Spleen (tissue), 7 donors: ENCODE results near the gene SLX4.

Experiments
- POLR2AphosphoS5 ChIP-seq, 3 donors: sonication (generic); formaldehyde crosslinking; IDR thresholded peaks; one replicate each; pipeline ENCODE4 v1.5.1; 2017; ENCODE audit warnings: antibody characterized with exemption in 3 of 3
- TF ChIP-seq, protein P1 (sequence below), 11 experiments: fragments of 200-600 bp in 7 of 11; fragments of 450-650 bp in 4 of 11; sonication (generic) in 4 of 11; IDR thresholded peaks in 8 of 11; conservative IDR thresholded peaks in 3 of 11; 1 replicate in 7 of 11; 2 replicates in 4 of 11; pipeline versions ENCODE4 v1.4.0 to v1.8.0; 2016 to 2021; ENCODE audit warnings: antibody characterized with exemption in 11 of 11, inconsistent platforms in 4 of 11, mild to moderate bottlenecking in 1 of 11
- donor health status: DM: no; HTN: no; CAD: no; lungs with moderate emphysema.
- donor health status: DM: no; HTN: no; CAD: no.
- donor health status: DM: no; HTN: no; CAD: no.

DNA sequence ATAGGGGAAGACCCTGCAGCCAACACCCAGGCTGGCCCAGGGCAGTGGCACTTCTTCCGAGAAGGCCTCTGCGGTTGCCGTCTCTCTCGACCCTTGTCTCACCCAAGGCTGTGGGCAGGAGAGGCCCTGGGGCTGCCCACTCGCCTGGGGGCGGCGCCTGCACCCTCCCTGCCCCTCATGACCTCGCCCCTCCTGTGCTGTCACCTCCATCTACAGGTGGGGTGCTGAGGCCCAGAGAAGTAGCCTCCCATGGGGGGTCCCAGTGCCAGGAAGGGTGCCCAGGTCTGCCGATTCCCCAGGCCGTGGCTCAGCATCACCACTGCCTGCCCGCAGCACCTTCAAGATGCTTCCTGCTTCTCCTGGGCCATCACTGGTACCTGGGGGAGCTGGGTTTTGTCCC, 35.2 kb downstream of the SLX4 start:
- TF ChIP-seq, protein P1, sequence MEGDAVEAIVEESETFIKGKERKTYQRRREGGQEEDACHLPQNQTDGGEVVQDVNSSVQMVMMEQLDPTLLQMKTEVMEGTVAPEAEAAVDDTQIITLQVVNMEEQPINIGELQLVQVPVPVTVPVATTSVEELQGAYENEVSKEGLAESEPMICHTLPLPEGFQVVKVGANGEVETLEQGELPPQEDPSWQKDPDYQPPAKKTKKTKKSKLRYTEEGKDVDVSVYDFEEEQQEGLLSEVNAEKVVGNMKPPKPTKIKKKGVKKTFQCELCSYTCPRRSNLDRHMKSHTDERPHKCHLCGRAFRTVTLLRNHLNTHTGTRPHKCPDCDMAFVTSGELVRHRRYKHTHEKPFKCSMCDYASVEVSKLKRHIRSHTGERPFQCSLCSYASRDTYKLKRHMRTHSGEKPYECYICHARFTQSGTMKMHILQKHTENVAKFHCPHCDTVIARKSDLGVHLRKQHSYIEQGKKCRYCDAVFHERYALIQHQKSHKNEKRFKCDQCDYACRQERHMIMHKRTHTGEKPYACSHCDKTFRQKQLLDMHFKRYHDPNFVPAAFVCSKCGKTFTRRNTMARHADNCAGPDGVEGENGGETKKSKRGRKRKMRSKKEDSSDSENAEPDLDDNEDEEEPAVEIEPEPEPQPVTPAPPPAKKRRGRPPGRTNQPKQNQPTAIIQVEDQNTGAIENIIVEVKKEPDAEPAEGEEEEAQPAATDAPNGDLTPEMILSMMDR (IDR thresholded peaks at IDR 0.05 in 8 of 11, conservative IDR thresholded peaks at IDR 0.05 in 3 of 11) = no peak
- no peak for TF ChIP-seq POLR2AphosphoS5 (IDR thresholded peaks at IDR 0.05)
